Ovary (tissue), 9 donors: ENCODE data around the gene ZNF541. TPM values are rescaled to one million over a fixed set of nuclear protein-coding genes. Genes with fewer than 3 reads are reported as not detected.

ENCODE experiments used
- DNase-seq, 5 donors: peaks; one replicate each; pipeline ENCODE4 v3.0.0-alpha.2; 2019 to 2020
- H3K27ac ChIP-seq, 2 donors: fragments of 200-600 bp; one replicate each; pipeline versions ENCODE4 v1.5.1 to v1.8.0; 2019 to 2022
- H3K27me3 ChIP-seq: fragments of 200-600 bp; one replicate; pipeline ENCODE4 v1.8.0; 2022
- H3K36me3 ChIP-seq: fragments of 200-600 bp; sonication (generic); one replicate; pipeline ENCODE4 v1.5.1; 2019
- H3K4me1 ChIP-seq: one replicate; pipeline ENCODE4 v1.8.1; 2013; ENCODE audit warnings: mild to moderate bottlenecking, moderate library complexity; ENCODE audit not compliant: insufficient read depth
- H3K4me3 ChIP-seq: fragments of 200-600 bp; sonication (generic); one replicate; pipeline ENCODE4 v1.5.1; 2017
- H3K9me3 ChIP-seq, 2 donors: fragments of 200-600 bp in 1 of 2; sonication (generic) in 1 of 2; one replicate each; pipeline versions ENCODE4 v1.5.1 to v1.8.1; 2013 to 2019; ENCODE audit warnings: mild to moderate bottlenecking in 1 of 2, moderate library complexity in 1 of 2
- CTCF ChIP-seq, 3 donors: fragments of 450-650 bp in 2 of 3; fragments of 200-600 bp in 1 of 3; IDR thresholded peaks; one replicate each; pipeline versions ENCODE4 v1.5.1 to v1.8.0; 2016 to 2022; ENCODE audit warnings: antibody characterized with exemption in 3 of 3, mild to moderate bottlenecking in 1 of 3
- EP300 ChIP-seq: sonication (generic); formaldehyde crosslinking; IDR thresholded peaks from one replicate; pipeline ENCODE4 v1.6.1; 2017; ENCODE audit warnings: antibody characterized with exemption
- POLR2A ChIP-seq: fragments of 450-650 bp; IDR thresholded peaks from one replicate; pipeline ENCODE4 v1.6.1; 2017; ENCODE audit warnings: antibody characterized with exemption, mild to moderate bottlenecking, moderate library complexity
- WGBS, 3 donors: extraction: QIAGEN DNeasy Blood & Tissue Kit in 1 of 3; methylation state at CpG; one replicate each; pipeline versions ENCODE4 v1.1.5 to v1.1.7; 2013 to 2017; 5-methylcytosine and 5-hydroxymethylcytosine counted together
- intact Hi-C, 4 donors: fragments of 100-400 bp; cut with DNase I; formaldehyde crosslinking; loops; one replicate each; pipeline versions ENCODE4 v1.11.0 to v1.15.1; 2022 to 2023
- polyA plus RNA-seq, 2 donors: library from polyadenylated mRNA; stranded (reverse); fragments of 200-250 nt in 1 of 2; fragments of 350-450 nt in 1 of 2; fragmentation: Illumina TruSeq in 1 of 2; extraction: RNeasy Lipid Tissue Mini Kit (QIAGEN cat#74804) in 1 of 2; gene quantifications; one replicate each; pipeline ENCODE4 v1.2.3, GENCODE V29; 2013 to 2014
- total RNA-seq, 7 donors: library from RNA; depleted of rRNA in 2 of 7; stranded (reverse); fragments of >200 nt in 2 of 7; fragmentation: NEBNext Ultra II Directional in 3 of 7; extraction: Animal tissue kit (Norgen Biotek cat#: 25700) in 3 of 7; gene quantifications; one replicate each; pipeline versions ENCODE4 v1.1.0 to v1.2.4, GENCODE V29; 2016 to 2023
- donor health status: DM: no; HTN: no; CAD: no; lungs with moderate emphysema.
- donor health status: DM: no; HTN: no; CAD: no.
- donor health status: Bipolar disorder and iron deficiency.
- donor health status: DM: yes; HTN: yes; CAD: no.
- donor health status: DM: no; HTN: no; CAD: no.
- donor health status: DM: yes; HTN: yes; CAD: no.

The ZNF541 gene
- total and polyA plus RNA-seq, 9 donors, result 0.62 to 2.5 (median 1.5) TPM

GRCh38 chr19:47615714-47616113, 42.8 kb upstream of the ZNF541 start:
- Histone ChIP-seq H3K4me1 (peaks cover 15% of the 10 kb centered on the region), H3K9me3 (no peaks in the 10 kb centered on the region), H3K27ac (no peak overlapping the region), H3K27me3 (no peaks in the 10 kb centered on the region), H3K36me3 (no peaks in the 10 kb centered on the region), H3K4me3 (no peak overlapping the region)
- 87 to 95% (median 88%) methylated on average over 7 of the region's 7 CpGs for WGBS, 3 donors
- TF ChIP-seq EP300, result no peak
- TF ChIP-seq CTCF (IDR thresholded peaks at IDR 0.05), result no peak
- no peak for TF ChIP-seq POLR2A
- no peak for DNase-seq
- intact Hi-C loops, result no loop called here

GRCh38 chr19:47615230-47615629, 42.3 kb upstream of the ZNF541 start:
- Histone ChIP-seq H3K9me3 (no peaks in the 10 kb centered on the region), H3K36me3 (no peaks in the 10 kb centered on the region), H3K27ac (no peak overlapping the region), H3K4me3 (no peak overlapping the region), H3K27me3 (no peaks in the 10 kb centered on the region), H3K4me1 (peaks cover 17% of the 10 kb centered on the region)
- 71 to 83% (median 80%) methylated on average over 7 of the region's 7 CpGs for WGBS, 3 donors
- intact Hi-C loops, result no loop called here
- TF ChIP-seq POLR2A, result no peak
- no peak for DNase-seq

GRCh38 chr19:47614559-47614958, 41.6 kb upstream of the ZNF541 start:
- TF ChIP-seq EP300 (no peak), CTCF (IDR thresholded peaks at IDR 0.05) (no peak), POLR2A (no peak)
- H3K36me3 ChIP-seq, result no peaks in the 10 kb centered on the region
- 96 to 98% (median 97%) methylated on average over 10 of the region's 10 CpGs for WGBS, 3 donors
- no peaks in the 10 kb centered on the region for H3K9me3 ChIP-seq
- no peak overlapping the region for H3K27ac ChIP-seq
- H3K27me3 ChIP-seq, result no peaks in the 10 kb centered on the region
- H3K4me1 ChIP-seq, result peaks cover 14% of the 10 kb centered on the region
- H3K4me3 ChIP-seq, result no peak overlapping the region
- no peak for DNase-seq
- intact Hi-C loops, result no loop called here

GRCh38 chr19:47614021-47614295, 41.0 kb upstream of the ZNF541 start:
- H3K27ac ChIP-seq, result no peak overlapping the region
- intact Hi-C loops, result no loop called here
- no peak overlapping the region for H3K4me3 ChIP-seq
- no peak for DNase-seq
- no peaks in the 10 kb centered on the region for H3K9me3 ChIP-seq
- H3K27me3 ChIP-seq, result no peaks in the 10 kb centered on the region
- H3K4me1 ChIP-seq, result peaks cover 13% of the 10 kb centered on the region
- WGBS, 3 donors, result 32 to 39% (median 35%) methylated on average over 3 of the region's 3 CpGs
- TF ChIP-seq CTCF (IDR thresholded peaks at IDR 0.05), result no peak
- no peak for TF ChIP-seq EP300
- TF ChIP-seq POLR2A, result no peak
- H3K36me3 ChIP-seq, result no peaks in the 10 kb centered on the region

GRCh38 chr19:47613165-47614020, 40.4 kb upstream of the ZNF541 start:
- intact Hi-C loops, result no loop called here
- peak in 3 of 5 donors; percentile 42 to 66 (median 47) for DNase-seq
- Histone ChIP-seq H3K4me3 (no peak overlapping the region), H3K4me1 (peaks cover 7% of the 10 kb centered on the region), H3K9me3 (no peaks in the 10 kb centered on the region), H3K27me3 (no peaks in the 10 kb centered on the region), H3K27ac (no peak overlapping the region), H3K36me3 (no peaks in the 10 kb centered on the region)
- WGBS, 3 donors, result 32 to 42% (median 41%) methylated on average over 14 of the region's 14 CpGs
- TF ChIP-seq POLR2A (no peak), CTCF (IDR thresholded peaks at IDR 0.05) (no peak), EP300 (no peak)
